22Rv1 (cell line): Measurements from ENCODE around the gene MICA.
"Not testable (repeated sequence)": the region's sequence is repeated elsewhere in the genome, so short reads cannot be mapped to it uniquely, and the experiment has no call there.

Experiments
- H3K27ac ChIP-seq: fragments of 450-650 bp; 2 replicates; pipeline ENCODE4 v1.5.1; 2017
- CTCF ChIP-seq: fragments of 450-650 bp; IDR thresholded peaks from 2 replicates; pipeline ENCODE4 v1.5.1; 2017; ENCODE audit warnings: mild to moderate bottlenecking
- ZFX ChIP-seq: fragments of 450-650 bp; IDR thresholded peaks from 2 replicates; pipeline ENCODE4 v1.6.1; 2017; ENCODE audit warnings: antibody characterized with exemption, borderline replicate concordance

MICA gene

GRCh38 chr6:31394381-31394780 is 9.0 kb upstream of the MICA start:
- TF ChIP-seq ZFX (no peak), CTCF (no peak)
- H3K27ac ChIP-seq = no peak overlapping the region

- TF ChIP-seq ZFX (no peak), CTCF (no peak)
- H3K27ac ChIP-seq = no peak overlapping the region
Measured at GRCh38 chr6:31395832-31396231, 7.6 kb upstream of the MICA start.

DNA sequence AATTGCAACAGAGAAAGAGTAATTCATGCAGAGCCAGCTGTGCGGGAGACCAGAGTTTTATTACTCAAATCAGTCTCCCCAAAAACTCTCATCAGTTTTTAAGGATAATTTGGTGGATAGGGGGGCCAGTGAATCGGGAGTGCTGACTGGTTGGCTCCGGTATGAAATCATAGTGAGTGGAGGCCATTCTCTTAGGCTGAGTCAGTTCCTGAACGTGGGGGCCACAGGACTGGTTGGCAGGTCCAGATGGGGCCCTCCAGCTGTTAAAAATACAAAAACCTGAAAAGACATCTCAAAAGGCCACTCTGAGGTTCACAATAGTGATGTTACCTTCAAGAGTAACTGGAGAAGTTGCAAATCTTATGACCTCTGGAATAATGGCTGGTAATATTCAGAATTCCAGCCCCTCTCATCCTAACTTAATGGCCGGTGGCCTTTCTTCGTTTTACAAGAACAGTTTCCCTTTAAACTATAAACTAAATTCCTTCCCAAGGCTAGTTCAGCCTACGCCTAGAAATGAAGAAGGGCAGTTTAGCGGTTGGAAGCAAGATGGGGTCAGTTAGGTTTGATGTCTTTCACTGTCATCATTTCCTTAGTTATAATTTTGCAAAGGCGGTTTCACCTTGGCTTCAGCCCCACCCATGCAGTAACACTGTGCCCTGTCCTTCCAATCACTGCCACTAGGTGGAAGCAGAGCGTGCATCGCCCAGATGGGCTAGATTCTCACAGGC is 6.8 kb upstream of the MICA start:
- TF ChIP-seq ZFX (no peak), CTCF (peak; percentile 87)
- H3K27ac ChIP-seq = no peak overlapping the region

- not testable (repeated sequence) for H3K27ac ChIP-seq
- peak; percentile 56 for TF ChIP-seq CTCF
Measured at GRCh38 chr6:31397153-31397499, 6.3 kb upstream of the MICA start.

DNA sequence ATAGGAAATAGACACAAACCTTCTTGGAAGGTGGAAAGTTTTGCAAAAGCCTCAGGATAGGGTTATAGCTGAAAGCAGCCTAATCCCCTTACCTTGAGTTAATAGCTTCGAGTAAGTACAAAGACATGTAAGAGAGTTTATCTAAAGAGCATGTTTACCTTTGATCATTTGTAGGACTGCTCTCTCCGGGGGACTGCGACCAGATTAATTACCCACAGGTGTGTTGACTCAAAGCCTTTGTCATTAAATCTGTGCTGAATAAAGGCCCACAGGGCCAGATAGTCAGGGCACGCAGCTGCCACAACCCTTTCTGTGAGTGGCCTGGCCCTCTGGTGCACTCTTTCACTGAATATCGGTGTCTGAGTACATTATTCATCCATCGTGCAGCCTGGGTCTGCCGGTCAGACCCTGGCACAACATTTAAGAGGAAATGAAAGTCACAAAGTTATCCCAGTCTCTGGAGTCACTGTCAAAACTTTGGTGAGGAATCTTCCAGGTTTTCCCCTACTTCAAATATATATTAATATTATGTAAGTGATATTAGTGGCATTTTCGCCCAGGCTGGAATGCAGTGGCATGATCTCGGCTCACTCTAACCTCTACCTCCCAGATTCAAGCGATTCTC is 5.4 kb upstream of the MICA start:
- TF ChIP-seq ZFX (no peak), CTCF (no peak)
- H3K27ac ChIP-seq = no peak overlapping the region

GRCh38 chr6:31399589-31400466 is 3.6 kb upstream of the MICA start:
- H3K27ac ChIP-seq = peak overlapping the region; percentile 88
- TF ChIP-seq CTCF = peak; percentile 97
- no peak for TF ChIP-seq ZFX
